H9 (cell line): ENCODE measurements around the gene PLCG1. TPM values are rescaled to one million over a fixed set of nuclear protein-coding genes. Genes with fewer than 3 reads are reported as not detected.
A peak's percentile ranks its signal among the peaks of the same experiment; 100 is the strongest.

ENCODE experiments used
- DNase-seq: peaks from one replicate; pipeline ENCODE4 v3.0.0-alpha.2; 2017
- H2AFZ ChIP-seq: one replicate; pipeline ENCODE4 v1.6.1; 2013; ENCODE audit warnings: mild to moderate bottlenecking, low read length, control low read depth, moderate library complexity
- H2AK5ac ChIP-seq: 2 replicates; pipeline ENCODE4 v1.6.1; 2013; ENCODE audit warnings: low read length, control low read depth, mixed read lengths; ENCODE audit not compliant: insufficient read length
- H2BK120ac ChIP-seq: one replicate; pipeline ENCODE4 v1.6.1; 2013; ENCODE audit warnings: low read depth, mild to moderate bottlenecking, low read length, control low read depth, inconsistent platforms; ENCODE audit not compliant: poor library complexity, severe bottlenecking
- H2BK12ac ChIP-seq: 2 replicates; pipeline ENCODE4 v1.6.1; 2013; ENCODE audit warnings: low read length, control low read depth, mixed read lengths, low read depth; ENCODE audit not compliant: insufficient read length
- H2BK15ac ChIP-seq: 2 replicates; pipeline ENCODE4 v1.6.1; 2013; ENCODE audit warnings: low read depth, low read length, control low read depth
- H2BK20ac ChIP-seq: one replicate; pipeline ENCODE4 v1.6.1; 2013; ENCODE audit warnings: low read depth, mild to moderate bottlenecking, low read length, control low read depth, inconsistent platforms; ENCODE audit not compliant: poor library complexity, severe bottlenecking
- H2BK5ac ChIP-seq: 2 replicates; pipeline ENCODE4 v1.6.1; 2013; ENCODE audit warnings: low read length, control low read depth, mixed read lengths; ENCODE audit not compliant: insufficient read length
- H3K14ac ChIP-seq: 2 replicates; pipeline ENCODE4 v1.6.1; 2013; ENCODE audit warnings: low read length, control low read depth; ENCODE audit not compliant: insufficient read depth
- H3K18ac ChIP-seq: 2 replicates; pipeline ENCODE4 v1.6.1; 2013; ENCODE audit warnings: low read depth, mild to moderate bottlenecking, mixed read lengths, low read length, control low read depth; ENCODE audit not compliant: insufficient read length
- H3K23ac ChIP-seq: 2 replicates; pipeline ENCODE4 v1.6.1; 2013; ENCODE audit warnings: low read length, control low read depth, mixed read lengths, low read depth; ENCODE audit not compliant: insufficient read length
- H3K23me2 ChIP-seq: 2 replicates; pipeline ENCODE4 v1.6.1; 2013; ENCODE audit warnings: low read depth, mild to moderate bottlenecking, mixed read lengths, low read length, control low read depth; ENCODE audit not compliant: insufficient read length, poor library complexity, severe bottlenecking
- H3K27ac ChIP-seq: 2 replicates; pipeline ENCODE4 v1.5.1; 2013; ENCODE audit warnings: low read length, control low read depth, mixed read lengths, low read depth; ENCODE audit not compliant: insufficient read length
- H3K27me3 ChIP-seq: 2 replicates; pipeline ENCODE4 v1.6.1; 2013; ENCODE audit warnings: low read length, control low read depth, inconsistent platforms; ENCODE audit not compliant: insufficient read depth
- H3K4ac ChIP-seq: 2 replicates; pipeline ENCODE4 v1.6.1; 2013; ENCODE audit warnings: low read depth, mild to moderate bottlenecking, control low read depth, inconsistent platforms, low read length, moderate library complexity
- H3K4me1 ChIP-seq: 2 replicates; pipeline ENCODE4 v1.6.1; 2013; ENCODE audit warnings: low read length, control low read depth, inconsistent platforms; ENCODE audit not compliant: insufficient read depth
- H3K4me2 ChIP-seq: 2 replicates; pipeline ENCODE4 v1.6.1; 2013; ENCODE audit warnings: low read length, control low read depth, mixed read lengths; ENCODE audit not compliant: insufficient read length, insufficient read depth
- H3K56ac ChIP-seq: 2 replicates; pipeline ENCODE4 v1.6.1; 2013; ENCODE audit warnings: low read depth, mild to moderate bottlenecking, mixed read lengths, low read length, control low read depth; ENCODE audit not compliant: insufficient read length
- H3K79me1 ChIP-seq: 2 replicates; pipeline ENCODE4 v1.6.1; 2013; ENCODE audit warnings: low read depth, mild to moderate bottlenecking, moderate library complexity, low read length, control low read depth, inconsistent platforms; ENCODE audit not compliant: insufficient read depth, poor library complexity, severe bottlenecking
- H3K79me2 ChIP-seq: 2 replicates; pipeline ENCODE4 v1.6.1; 2013; ENCODE audit warnings: low read length, control low read depth, inconsistent platforms; ENCODE audit not compliant: insufficient read depth
- H3K9ac ChIP-seq: 2 replicates; pipeline ENCODE4 v1.6.1; 2013; ENCODE audit warnings: low read length, control low read depth, mixed read lengths; ENCODE audit not compliant: insufficient read length; ENCODE audit errors: extremely low read depth
- H3K9me3 ChIP-seq: one replicate; pipeline ENCODE4 v1.6.1; 2013; ENCODE audit warnings: low read depth, low read length, inconsistent platforms; ENCODE audit not compliant: control insufficient read depth
- H3T11ph ChIP-seq: one replicate; pipeline ENCODE4 v1.6.1; 2013; ENCODE audit warnings: mild to moderate bottlenecking, low read length, control low read depth, inconsistent platforms
- H4K20me1 ChIP-seq: one replicate; pipeline ENCODE4 v1.6.1; 2013; ENCODE audit not compliant: control insufficient read depth, insufficient read length, insufficient read depth
- H4K5ac ChIP-seq: 2 replicates; pipeline ENCODE4 v1.6.1; 2013; ENCODE audit warnings: low read depth, mild to moderate bottlenecking, mixed read lengths, low read length, control low read depth; ENCODE audit not compliant: insufficient read length
- H4K8ac ChIP-seq: replicated peaks from 2 replicates; pipeline ENCODE4 v1.6.1; 2013; ENCODE audit warnings: low read length, control low read depth, mixed read lengths, low read depth; ENCODE audit not compliant: insufficient read length
- H4K91ac ChIP-seq: 2 replicates; pipeline ENCODE4 v1.6.1; 2013; ENCODE audit warnings: low read depth, mild to moderate bottlenecking, moderate library complexity, mixed read lengths, low read length, control low read depth; ENCODE audit not compliant: insufficient read length
- H3K27ac Mint-ChIP-seq, 3 experiments: 2 replicates in 2 of 3; 3 replicates in 1 of 3; pipeline ENCODE4 v1.8.0; 2020 to 2021; ENCODE audit warnings: mixed read lengths in 3 of 3, mild to moderate bottlenecking in 1 of 3, moderate library complexity in 1 of 3
- H3K27me3 Mint-ChIP-seq: 2 replicates; pipeline ENCODE4 v1.8.0; 2021; ENCODE audit warnings: low read depth, mild to moderate bottlenecking, moderate library complexity, mixed read lengths
- H3K36me3 Mint-ChIP-seq, 3 experiments: 2 replicates in 2 of 3; 3 replicates in 1 of 3; pipeline ENCODE4 v1.8.0; 2020 to 2021; ENCODE audit warnings: low read depth in 3 of 3, mixed read lengths in 3 of 3; ENCODE audit not compliant: insufficient read depth in 1 of 3
- H3K4me1 Mint-ChIP-seq, 2 experiments: 2 replicates each; pipeline ENCODE4 v1.8.0; 2020; ENCODE audit warnings: mixed read lengths in 2 of 2
- H3K4me3 Mint-ChIP-seq, 2 experiments: 2 replicates in 1 of 2; 3 replicates in 1 of 2; pipeline ENCODE4 v1.8.0; 2020 to 2021; ENCODE audit warnings: mild to moderate bottlenecking in 2 of 2, mixed read lengths in 2 of 2, moderate library complexity in 1 of 2
- H3K9me3 Mint-ChIP-seq, 2 experiments: 2 replicates in 1 of 2; 3 replicates in 1 of 2; pipeline ENCODE4 v1.8.0; 2020; ENCODE audit warnings: mild to moderate bottlenecking in 2 of 2, mixed read lengths in 2 of 2, moderate library complexity in 1 of 2
- WGBS: extraction: QIAGEN DNeasy Blood & Tissue Kit; methylation state at CpG from one replicate; pipeline ENCODE4 v1.1.7; 2013; ENCODE audit warnings: missing lambda C conversion rate, low lambda C conversion rate, mixed read lengths; ENCODE audit not compliant: insufficient read length; ENCODE audit errors: extremely low coverage; 5-methylcytosine and 5-hydroxymethylcytosine counted together
- total RNA-seq: library from RNA; stranded (reverse); gene quantifications from 2 replicates; pipeline ENCODE4 v1.2.1, GENCODE V29; 2021
- TF ChIP-seq, protein P1 (sequence below): fragments of 200-600 bp; sonication (generic); conservative IDR thresholded peaks from 3 replicates; pipeline ENCODE4 v1.8.0; 2021; ENCODE audit warnings: antibody characterized with exemption, mild to moderate bottlenecking

Gene PLCG1
- total RNA-seq, 1 experiment from 2014 or later = 171 TPM

DNA sequence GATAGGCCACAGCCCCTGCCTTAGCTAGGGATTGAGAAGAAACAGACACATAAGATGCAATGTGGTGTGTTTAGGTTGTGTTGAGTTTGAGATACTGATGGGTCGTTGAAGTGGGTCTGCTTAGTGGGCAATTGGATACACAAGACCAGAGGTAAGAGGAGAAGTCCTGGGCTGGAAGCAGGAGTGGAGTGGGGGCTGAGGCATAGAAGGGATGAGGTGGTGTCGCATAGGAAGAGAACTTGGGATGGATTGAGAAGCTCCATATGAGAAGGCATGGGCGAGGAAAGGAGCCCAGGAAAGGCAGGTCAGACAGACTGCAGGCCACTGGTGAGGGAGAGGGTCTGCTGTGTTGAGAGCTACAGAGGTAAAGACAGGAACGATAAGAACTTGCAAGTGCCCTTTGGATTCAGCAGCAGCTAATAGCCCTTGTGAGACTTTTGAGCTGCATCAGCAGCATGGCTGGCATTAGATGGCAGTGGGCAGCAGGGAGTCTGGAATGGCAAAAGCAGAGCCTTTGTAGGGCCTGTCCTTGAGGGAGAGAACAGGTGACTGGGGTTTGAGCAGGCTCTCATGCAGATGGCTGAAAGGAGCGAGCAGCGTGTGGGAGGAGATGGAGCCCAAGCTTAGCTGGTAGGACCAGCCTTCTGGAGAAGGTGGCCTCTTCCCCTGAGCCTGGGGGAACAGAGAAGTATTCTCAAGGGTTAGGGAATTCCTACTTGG lies 33.2 kb downstream of the PLCG1 start:
- no peaks in the 10 kb centered on the region for H3K79me2 ChIP-seq
- no peak overlapping the region for H3K4me3 Mint-ChIP-seq
- H3K9me3 ChIP-seq = no peaks in the 10 kb centered on the region
- no peaks in the 10 kb centered on the region for H3K23me2 ChIP-seq
- H3K9ac ChIP-seq = no peak overlapping the region
- no peak overlapping the region for H2BK120ac ChIP-seq
- no peak for DNase-seq
- no peak overlapping the region for H3K14ac ChIP-seq
- no peaks in the 10 kb centered on the region for H3K79me1 ChIP-seq
- H3K36me3 Mint-ChIP-seq = peaks cover 63 to 95% (median 89%) of the 10 kb centered on the region in 3 experiments
- H4K5ac ChIP-seq = no peak overlapping the region
- no peak overlapping the region for H2BK15ac ChIP-seq
- H3K4me2 ChIP-seq = no peak overlapping the region
- no peaks in the 10 kb centered on the region for H3K27me3 Mint-ChIP-seq
- H3K4me1 ChIP-seq = no peaks in the 10 kb centered on the region
- peaks cover 4 to 18% of the 10 kb centered on the region in 2 experiments; a peak in 3 of 4 replicates for H3K4me1 Mint-ChIP-seq
- no peak overlapping the region for H3K56ac ChIP-seq
- H2AFZ ChIP-seq = no peak overlapping the region
- H2AK5ac ChIP-seq = no peak overlapping the region
- H3K27ac Mint-ChIP-seq = peak overlapping the region in 2 of 3 experiments; percentile 13 to 63; a peak in 5 of 7 replicates
- no peaks in the 10 kb centered on the region for H3K27me3 ChIP-seq
- H4K20me1 ChIP-seq = no peaks in the 10 kb centered on the region
- no peak overlapping the region for H3T11ph ChIP-seq
- H4K91ac ChIP-seq = no peak overlapping the region
- H3K23ac ChIP-seq = no peak overlapping the region
- no peak overlapping the region for H2BK20ac ChIP-seq
- 100% methylated on average over 1 of the region's 6 CpGs for WGBS
- H4K8ac ChIP-seq = no peak overlapping the region
- H3K9me3 Mint-ChIP-seq = no peaks in the 10 kb centered on the region
- H3K27ac ChIP-seq = no peak overlapping the region
- TF ChIP-seq, protein P1, sequence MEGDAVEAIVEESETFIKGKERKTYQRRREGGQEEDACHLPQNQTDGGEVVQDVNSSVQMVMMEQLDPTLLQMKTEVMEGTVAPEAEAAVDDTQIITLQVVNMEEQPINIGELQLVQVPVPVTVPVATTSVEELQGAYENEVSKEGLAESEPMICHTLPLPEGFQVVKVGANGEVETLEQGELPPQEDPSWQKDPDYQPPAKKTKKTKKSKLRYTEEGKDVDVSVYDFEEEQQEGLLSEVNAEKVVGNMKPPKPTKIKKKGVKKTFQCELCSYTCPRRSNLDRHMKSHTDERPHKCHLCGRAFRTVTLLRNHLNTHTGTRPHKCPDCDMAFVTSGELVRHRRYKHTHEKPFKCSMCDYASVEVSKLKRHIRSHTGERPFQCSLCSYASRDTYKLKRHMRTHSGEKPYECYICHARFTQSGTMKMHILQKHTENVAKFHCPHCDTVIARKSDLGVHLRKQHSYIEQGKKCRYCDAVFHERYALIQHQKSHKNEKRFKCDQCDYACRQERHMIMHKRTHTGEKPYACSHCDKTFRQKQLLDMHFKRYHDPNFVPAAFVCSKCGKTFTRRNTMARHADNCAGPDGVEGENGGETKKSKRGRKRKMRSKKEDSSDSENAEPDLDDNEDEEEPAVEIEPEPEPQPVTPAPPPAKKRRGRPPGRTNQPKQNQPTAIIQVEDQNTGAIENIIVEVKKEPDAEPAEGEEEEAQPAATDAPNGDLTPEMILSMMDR = no peak
- H2BK5ac ChIP-seq = no peak overlapping the region
- H3K4ac ChIP-seq = no peak overlapping the region
- H2BK12ac ChIP-seq = no peak overlapping the region
- H3K18ac ChIP-seq = no peak overlapping the region
